ENCODE data around the gene EXD3.

- TF ChIP-seq CTCF (IDR thresholded peaks at IDR 0.05; ENCODE audit: low read length) (no peak), EZH2phosphoT487 (IDR thresholded peaks at IDR 0.05; ENCODE audit: low read length) (no peak)
Measured at GRCh38 chr9:137300567-137301080, 122.3 kb downstream of the EXD3 start.
